Heart left ventricle (tissue), 16 donors: ENCODE data around the gene F5. TPM values are rescaled to one million over a fixed set of nuclear protein-coding genes. Genes with fewer than 3 reads are reported as not detected.
A peak's percentile ranks its signal among the peaks of the same experiment; 100 is the strongest.

Experiments used
- ATAC-seq, 4 donors: fragments of 200-7000 bp; cut with Tn5 transposase; one replicate each; pipeline ENCODE4 v1.9.1; 2020 to 2022; ENCODE audit warnings: moderate library complexity in 4 of 4, mild to moderate bottlenecking in 3 of 4, moderate number of reproducible peaks in 1 of 4
- DNase-seq, 5 donors: peaks; one replicate each; pipeline ENCODE4 v3.0.0-alpha.2; 2020
- H3K27ac ChIP-seq, 12 donors: fragments of 200-600 bp; sonication (generic) in 4 of 12; one replicate each; pipeline versions ENCODE4 v1.5.0 to v1.8.0; 2016 to 2022; ENCODE audit warnings: mild to moderate bottlenecking in 2 of 12
- H3K27me3 ChIP-seq, 9 donors: fragments of 200-600 bp; sonication (generic) in 2 of 9; one replicate each; pipeline versions ENCODE4 v1.5.1 to v1.8.0; 2016 to 2022; ENCODE audit warnings: mild to moderate bottlenecking in 3 of 9
- H3K36me3 ChIP-seq, 9 donors: fragments of 200-600 bp; sonication (generic) in 2 of 9; one replicate each; pipeline versions ENCODE4 v1.5.0 to v1.8.0; 2018 to 2022; ENCODE audit warnings: mild to moderate bottlenecking in 2 of 9
- H3K4me1 ChIP-seq, 12 donors: fragments of 200-600 bp; sonication (generic) in 4 of 12; one replicate each; pipeline versions ENCODE4 v1.5.0 to v1.8.0; 2016 to 2022; ENCODE audit warnings: mild to moderate bottlenecking in 3 of 12
- H3K4me3 ChIP-seq, 12 donors: fragments of 200-600 bp; sonication (generic) in 4 of 12; one replicate each; pipeline versions ENCODE4 v1.5.0 to v1.8.0; 2017 to 2022; ENCODE audit warnings: mild to moderate bottlenecking in 9 of 12, moderate library complexity in 4 of 12
- H3K9me3 ChIP-seq, 12 donors: fragments of 200-600 bp; sonication (generic) in 4 of 12; one replicate each; pipeline versions ENCODE4 v1.5.0 to v1.8.0; 2016 to 2022; ENCODE audit warnings: mild to moderate bottlenecking in 1 of 12
- POLR2A ChIP-seq, 2 donors: fragments of 450-650 bp; IDR thresholded peaks; one replicate each; pipeline ENCODE4 v1.6.1; 2017; ENCODE audit warnings: antibody characterized with exemption in 2 of 2, mild to moderate bottlenecking in 2 of 2, moderate library complexity in 2 of 2
- WGBS, 4 donors: extraction: QIAGEN DNeasy Blood & Tissue Kit in 2 of 4; methylation state at CpG; one replicate each; pipeline versions ENCODE4 v1.1.5 to v1.1.7; 2013 to 2018; 5-methylcytosine and 5-hydroxymethylcytosine counted together
- intact Hi-C, 10 donors: fragments of 100-400 bp; cut with DNase I; formaldehyde crosslinking; loops; one replicate each; pipeline versions ENCODE4 v1.11.1 to v1.14.2; 2022
- polyA plus RNA-seq, 2 donors: library from polyadenylated mRNA; stranded (reverse); fragments of 200-250 nt; gene quantifications; one replicate each; pipeline ENCODE4 v1.2.3, GENCODE V29; 2013
- total RNA-seq, 9 donors: library from RNA; depleted of rRNA in 2 of 9; stranded (reverse); fragments of >200 nt in 2 of 9; fragmentation: NEBNext Ultra II Directional in 3 of 9; extraction: Animal tissue kit (Norgen Biotek cat#: 25700) in 3 of 9; gene quantifications; one replicate each; pipeline versions ENCODE4 v1.1.0 to v1.2.4, GENCODE V29; 2016 to 2023
- TF ChIP-seq, protein P1 (sequence below), 12 donors: fragments of 200-600 bp; sonication (generic) in 4 of 12; IDR thresholded peaks; one replicate each; pipeline versions ENCODE4 v1.5.0 to v1.8.0; 2018 to 2022; ENCODE audit warnings: antibody characterized with exemption in 12 of 12, mild to moderate bottlenecking in 5 of 12
- donor health status: ischemic (EF 13 %, LVEDD 7.1; RV severe dilation, severe dysfunction).
- donor health status: healthy with polysubstance abuse.
- donor health status: DM: no; HTN: yes; CAD: no.
- donor health status: DM: no; HTN: no; CAD: no.
- donor health status: ischemic (EF 25% LVEDD 6.9; RV normal size, moderate dysfunction).
- donor health status: ischemic (EF 25% LVEDD 5.7; RV mildly dilated, moderate dysfunction).
- donor health status: healthy.
- donor health status: DM: yes; HTN: yes; CAD: no.
- donor health status: ischemic (EF 35%, LVEDD 5.7; RV mildly dilated, moderate dysfunction).
- donor health status: nonischemic (EF 11% LVEDD 7.7; RV severe dilation, severe dysfunction).
- donor health status: DM: yes; HTN: yes; CAD: no.
- donor health status: PGD.
- donor health status: ischemic (EF 29% LVEDD 5.4; RV normal size, mild dysfunction).
- donor health status: nonischemic (EF 23%, LVEDD 6.1; RV moderate dilation, normal function).

The F5 gene
- total and polyA plus RNA-seq, 11 donors = 0.93 to 43.3 (median 18.0) TPM

- peaks cover 0 to 27% (median 0%) of the 10 kb centered on the region in 9 donors for H3K27me3 ChIP-seq
- ATAC-seq = no peak
- H3K9me3 ChIP-seq = no peaks in the 10 kb centered on the region
- H3K36me3 ChIP-seq = no peaks in the 10 kb centered on the region
- intact Hi-C loops = loop anchor here in 2 of 10 donors (2.0 to 5.0 kb wide), 2 partner anchors 39 to 124 kb away; partner anchors contain the start of gene SELL (in 1 of the 2)
- peaks cover 0 to 23% (median 9%) of the 10 kb centered on the region in 12 donors for H3K4me1 ChIP-seq
- H3K27ac ChIP-seq = no peak overlapping the region
- no peak overlapping the region for H3K4me3 ChIP-seq
- 10 to 21% (median 16%) methylated on average over 1 of the region's 1 CpG for WGBS, 4 donors
- TF ChIP-seq POLR2A (IDR thresholded peaks at IDR 0.05) = no peak
- TF ChIP-seq, protein P1, sequence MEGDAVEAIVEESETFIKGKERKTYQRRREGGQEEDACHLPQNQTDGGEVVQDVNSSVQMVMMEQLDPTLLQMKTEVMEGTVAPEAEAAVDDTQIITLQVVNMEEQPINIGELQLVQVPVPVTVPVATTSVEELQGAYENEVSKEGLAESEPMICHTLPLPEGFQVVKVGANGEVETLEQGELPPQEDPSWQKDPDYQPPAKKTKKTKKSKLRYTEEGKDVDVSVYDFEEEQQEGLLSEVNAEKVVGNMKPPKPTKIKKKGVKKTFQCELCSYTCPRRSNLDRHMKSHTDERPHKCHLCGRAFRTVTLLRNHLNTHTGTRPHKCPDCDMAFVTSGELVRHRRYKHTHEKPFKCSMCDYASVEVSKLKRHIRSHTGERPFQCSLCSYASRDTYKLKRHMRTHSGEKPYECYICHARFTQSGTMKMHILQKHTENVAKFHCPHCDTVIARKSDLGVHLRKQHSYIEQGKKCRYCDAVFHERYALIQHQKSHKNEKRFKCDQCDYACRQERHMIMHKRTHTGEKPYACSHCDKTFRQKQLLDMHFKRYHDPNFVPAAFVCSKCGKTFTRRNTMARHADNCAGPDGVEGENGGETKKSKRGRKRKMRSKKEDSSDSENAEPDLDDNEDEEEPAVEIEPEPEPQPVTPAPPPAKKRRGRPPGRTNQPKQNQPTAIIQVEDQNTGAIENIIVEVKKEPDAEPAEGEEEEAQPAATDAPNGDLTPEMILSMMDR (IDR thresholded peaks at IDR 0.05) = no peak
- DNase-seq = no peak
Observed at GRCh38 chr1:169588112-169588511, 1.8 kb upstream of the F5 start.

GRCh38 chr1:169586067-169586394 is 250 bp downstream of the F5 start:
- Histone ChIP-seq H3K4me3 (peak overlapping the region in 11 of 12 donors; percentile 14 to 61 (median 36)), H3K36me3 (no peaks in the 10 kb centered on the region), H3K27me3 (peaks cover 0 to 40% (median 0%) of the 10 kb centered on the region in 9 donors), H3K9me3 (no peaks in the 10 kb centered on the region), H3K4me1 (peaks cover 0 to 23% (median 9%) of the 10 kb centered on the region in 12 donors), H3K27ac (peak overlapping the region in 7 of 12 donors; percentile 26 to 85 (median 50))
- DNase-seq (no peak), ATAC-seq (no peak)
- WGBS, 4 donors = 13 to 24% (median 19%) methylated on average over 5 of the region's 5 CpGs
- TF ChIP-seq, protein P1 (IDR thresholded peaks at IDR 0.05) = no peak
- no peak for TF ChIP-seq POLR2A (IDR thresholded peaks at IDR 0.05)
- intact Hi-C loops = loop anchor here in 1 of 10 donors (5.0 kb wide), 1 partner anchor 126 kb away; the partner anchor contains the start of gene SELL

- Histone ChIP-seq H3K4me3 (peak overlapping the region in 4 of 12 donors; percentile 6 to 61 (median 54)), H3K36me3 (no peaks in the 10 kb centered on the region), H3K27ac (peak overlapping the region in 2 of 12 donors; percentile 75 to 85), H3K9me3 (no peaks in the 10 kb centered on the region), H3K27me3 (peaks cover 0 to 44% (median 0%) of the 10 kb centered on the region in 9 donors), H3K4me1 (peaks cover 0 to 23% (median 9%) of the 10 kb centered on the region in 12 donors)
- DNase-seq (no peak), ATAC-seq (no peak)
- TF ChIP-seq POLR2A (IDR thresholded peaks at IDR 0.05) = no peak
- TF ChIP-seq, protein P1 (IDR thresholded peaks at IDR 0.05) = no peak
- intact Hi-C loops = loop anchor here in 1 of 10 donors (5.0 kb wide), 1 partner anchor 127 kb away; the partner anchor contains the start of gene SELL
Observed at GRCh38 chr1:169585181-169585580, 1.1 kb downstream of the F5 start.

- intact Hi-C loops = loop anchor here in 1 of 10 donors (5.0 kb wide), 1 partner anchor 128 kb away; the partner anchor contains the start of gene SELL
Observed at GRCh38 chr1:169584483-169585144, 1.7 kb downstream of the F5 start.

More at GRCh38 chr1:169584483-169585144, 1.7 kb downstream of the F5 start:
- Histone ChIP-seq H3K27me3 (peaks cover 0 to 44% (median 0%) of the 10 kb centered on the region in 9 donors), H3K4me3 (peak overlapping the region in 4 of 12 donors; percentile 6 to 61 (median 54)), H3K9me3 (no peaks in the 10 kb centered on the region), H3K4me1 (peaks cover 0 to 23% (median 9%) of the 10 kb centered on the region in 12 donors), H3K36me3 (no peaks in the 10 kb centered on the region), H3K27ac (peak overlapping the region in 2 of 12 donors; percentile 75 to 85)
- TF ChIP-seq POLR2A (IDR thresholded peaks at IDR 0.05) = no peak
- TF ChIP-seq, protein P1 (IDR thresholded peaks at IDR 0.05) = no peak
- no peak for ATAC-seq
- no peak for DNase-seq
- 37 to 55% (median 42%) methylated on average over 4 of the region's 4 CpGs for WGBS, 4 donors
